GM03348 (cell line): ENCODE measurements around the gene ZNF668.
"Not testable (repeated sequence)": the region's sequence is repeated elsewhere in the genome, so short reads cannot be mapped to it uniquely, and the experiment has no call there.

Experiments
- DNase-seq: peaks from one replicate; pipeline ENCODE4 v3.0.0; 2012; ENCODE audit warnings: low spot score

The ZNF668 gene

DNA sequence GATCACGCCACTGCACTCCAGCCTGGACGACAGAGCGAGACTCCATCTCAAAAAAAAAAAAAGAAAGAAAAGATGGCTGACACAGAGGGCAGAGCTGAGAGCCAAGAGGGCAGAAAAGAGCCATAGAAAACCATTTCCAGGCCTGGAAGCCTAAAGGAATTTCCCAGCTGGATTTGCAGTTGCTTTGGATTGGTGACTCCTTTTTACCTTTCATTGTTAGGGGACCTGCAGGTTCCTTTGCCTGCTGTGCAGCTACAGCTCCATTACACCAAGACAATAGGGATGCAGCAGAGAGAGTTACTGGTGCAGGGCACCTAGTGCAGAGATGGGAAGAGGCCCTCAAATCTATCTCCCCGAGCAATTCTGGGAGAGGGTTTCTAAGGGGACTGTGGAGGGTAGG is 18.4 kb downstream of the ZNF668 start:
- no peak for DNase-seq

DNA sequence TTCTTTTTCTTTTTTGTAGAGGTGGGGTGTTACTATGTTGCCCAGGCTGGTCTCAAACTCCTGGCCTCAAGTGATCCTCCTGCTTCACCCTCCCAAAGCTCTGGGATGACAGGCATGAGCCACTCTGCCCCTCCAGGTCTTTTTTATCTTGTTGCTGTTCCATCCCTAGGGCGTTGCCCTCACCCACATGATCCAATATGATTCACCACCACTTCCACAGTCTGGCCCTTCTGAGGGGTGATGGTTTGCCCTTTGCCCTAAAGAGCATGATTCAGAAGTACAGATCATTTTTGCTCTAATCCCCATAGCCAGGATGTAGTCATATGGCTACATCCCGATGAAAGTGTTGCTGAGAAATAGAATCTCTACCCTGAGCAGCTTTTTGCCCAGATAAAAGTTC is 21.9 kb downstream of the ZNF668 start:
- peak; percentile 92 for DNase-seq

DNA sequence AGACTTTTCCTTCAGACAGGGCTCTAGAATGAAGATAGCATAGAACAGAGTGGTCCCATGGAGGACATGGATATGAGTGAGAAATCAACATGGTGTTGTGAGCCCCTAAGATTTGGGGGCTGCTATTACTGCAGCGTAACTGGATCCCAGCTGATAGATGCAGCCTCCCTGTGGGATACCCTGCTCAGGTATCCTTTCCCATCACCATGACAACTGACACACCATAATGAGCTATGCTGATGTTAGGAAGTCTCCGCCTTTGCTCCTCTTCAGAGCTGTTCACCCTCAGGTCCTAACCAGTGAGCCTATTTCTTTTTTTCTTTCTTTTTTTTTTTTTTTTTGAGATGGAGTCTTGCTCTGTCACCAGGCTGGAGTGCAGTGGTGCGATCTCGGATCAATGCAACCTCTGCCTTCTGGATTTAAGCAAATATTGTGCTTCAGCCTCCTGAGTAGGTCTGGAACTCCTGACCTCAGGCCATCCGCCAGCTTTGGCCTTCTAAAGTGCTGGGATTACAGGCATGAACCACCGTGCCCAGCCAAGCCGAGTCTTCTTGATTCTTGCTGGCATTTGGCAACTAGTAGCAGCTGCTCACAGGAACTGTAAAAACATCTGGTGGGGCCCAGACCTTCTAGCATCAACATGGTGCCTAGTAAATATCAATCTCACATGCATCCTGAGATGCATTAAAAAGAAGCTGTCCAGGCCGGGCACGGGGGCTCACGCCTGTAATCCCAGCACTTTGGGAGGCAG is 23.6 kb downstream of the ZNF668 start:
- no peak for DNase-seq

DNA sequence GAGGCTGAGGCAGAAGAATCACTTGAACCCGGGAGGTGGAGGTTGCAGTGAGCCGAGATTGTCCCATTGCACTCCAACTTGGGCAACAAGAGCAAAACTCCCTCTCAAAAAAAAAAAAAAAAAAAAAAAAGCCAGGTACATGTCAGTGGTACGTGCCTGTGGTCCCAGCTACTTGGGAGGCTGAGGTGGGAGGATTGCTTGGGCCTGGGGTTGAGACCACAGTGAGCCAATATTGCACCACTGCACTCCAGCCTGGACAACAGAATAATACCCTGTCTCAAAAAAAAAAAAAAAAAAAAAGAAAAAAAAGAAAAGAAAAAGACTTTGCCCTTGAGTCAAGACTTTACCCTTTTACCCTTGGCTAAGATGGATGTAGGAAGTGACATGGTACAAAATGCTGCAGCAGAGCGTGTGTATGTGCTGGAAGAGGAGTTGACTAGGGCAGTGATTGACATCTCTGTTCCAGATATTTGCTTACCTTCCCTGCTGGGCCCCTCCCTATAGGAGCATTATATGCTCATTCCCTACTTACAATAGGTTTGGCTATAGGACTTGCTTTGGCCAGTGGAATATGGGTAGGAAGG is 30.1 kb downstream of the ZNF668 start:
- no peak for DNase-seq

DNA sequence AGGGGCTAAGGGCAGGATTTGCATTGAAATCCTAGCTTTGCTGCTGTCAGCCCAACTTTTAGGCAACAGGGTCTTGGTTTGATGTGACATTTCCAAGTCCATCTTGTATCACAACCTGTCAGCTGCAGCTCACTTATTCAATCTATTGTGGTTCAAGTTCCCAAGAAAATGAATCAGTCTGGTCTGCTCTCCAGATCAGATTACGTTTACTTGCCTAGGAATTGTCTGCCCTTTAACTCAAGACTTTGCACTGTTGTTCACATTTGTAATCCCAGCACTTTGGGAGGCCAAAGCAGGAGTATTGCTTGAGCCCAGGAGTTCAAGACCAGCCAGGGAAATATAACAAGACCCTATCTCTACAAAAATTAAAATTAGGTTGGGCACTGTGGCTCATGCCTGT is 30.7 kb downstream of the ZNF668 start:
- DNase-seq, result no peak

DNA sequence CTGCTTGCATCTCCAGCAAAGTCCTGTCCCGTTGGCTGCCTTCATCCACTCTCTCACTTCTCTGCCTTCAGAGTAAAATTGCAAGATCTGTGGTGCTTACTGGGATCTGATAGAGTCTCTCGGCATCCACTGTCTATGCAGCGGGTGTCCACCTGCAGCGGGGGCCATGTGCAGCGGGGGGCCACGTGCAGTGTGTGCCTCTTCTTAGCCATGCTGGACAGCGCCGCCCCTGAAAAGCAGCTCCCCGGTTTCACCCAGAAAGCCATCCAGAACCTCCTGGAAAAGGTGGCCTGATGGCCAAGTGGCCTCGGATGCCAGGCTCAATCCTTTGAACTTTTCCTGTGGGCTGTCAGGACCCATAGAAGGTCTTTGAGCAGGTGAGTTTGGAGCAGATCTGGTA is 31.2 kb downstream of the ZNF668 start:
- DNase-seq, result no peak

DNA sequence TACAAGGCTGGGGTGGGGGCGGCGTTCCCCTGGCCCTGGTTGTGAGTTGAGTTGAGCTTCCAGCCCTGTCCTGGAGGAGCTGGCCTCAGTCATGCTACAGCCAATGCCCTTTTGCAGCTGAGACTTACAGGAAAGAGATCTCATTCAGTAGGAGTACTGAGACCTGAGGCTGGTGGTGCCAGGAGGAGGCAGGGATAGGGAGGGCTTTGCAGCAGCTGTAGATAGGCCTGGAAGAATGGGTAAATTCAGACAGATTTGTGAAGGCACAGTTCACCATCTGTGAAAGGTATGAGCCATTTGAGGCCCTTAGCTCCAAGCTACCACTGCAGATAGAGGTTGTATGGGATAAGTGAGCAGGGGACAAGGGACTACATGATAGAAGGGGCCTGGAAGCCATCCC is 35.0 kb downstream of the ZNF668 start:
- no peak for DNase-seq

DNA sequence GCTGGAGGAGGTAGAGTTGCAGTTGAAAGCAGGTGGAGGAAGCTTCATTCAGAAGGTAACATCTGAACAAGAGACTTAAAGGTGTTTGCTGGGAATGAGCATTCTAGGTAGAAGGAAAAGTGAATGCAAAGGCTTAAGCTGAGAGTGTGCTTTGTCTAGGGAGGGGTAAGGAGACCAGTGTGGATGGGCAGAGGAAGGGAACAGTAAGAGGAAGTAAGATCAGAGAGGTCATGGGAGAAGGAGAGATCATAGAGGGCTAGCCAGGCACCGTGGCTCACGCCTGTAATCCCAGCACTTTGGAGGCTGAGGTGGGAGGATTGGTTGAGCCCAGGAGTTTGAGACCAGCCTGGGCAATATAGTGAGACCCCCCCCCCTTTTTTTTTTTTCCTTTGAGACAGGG is 37.3 kb downstream of the ZNF668 start:
- no peak for DNase-seq

DNA sequence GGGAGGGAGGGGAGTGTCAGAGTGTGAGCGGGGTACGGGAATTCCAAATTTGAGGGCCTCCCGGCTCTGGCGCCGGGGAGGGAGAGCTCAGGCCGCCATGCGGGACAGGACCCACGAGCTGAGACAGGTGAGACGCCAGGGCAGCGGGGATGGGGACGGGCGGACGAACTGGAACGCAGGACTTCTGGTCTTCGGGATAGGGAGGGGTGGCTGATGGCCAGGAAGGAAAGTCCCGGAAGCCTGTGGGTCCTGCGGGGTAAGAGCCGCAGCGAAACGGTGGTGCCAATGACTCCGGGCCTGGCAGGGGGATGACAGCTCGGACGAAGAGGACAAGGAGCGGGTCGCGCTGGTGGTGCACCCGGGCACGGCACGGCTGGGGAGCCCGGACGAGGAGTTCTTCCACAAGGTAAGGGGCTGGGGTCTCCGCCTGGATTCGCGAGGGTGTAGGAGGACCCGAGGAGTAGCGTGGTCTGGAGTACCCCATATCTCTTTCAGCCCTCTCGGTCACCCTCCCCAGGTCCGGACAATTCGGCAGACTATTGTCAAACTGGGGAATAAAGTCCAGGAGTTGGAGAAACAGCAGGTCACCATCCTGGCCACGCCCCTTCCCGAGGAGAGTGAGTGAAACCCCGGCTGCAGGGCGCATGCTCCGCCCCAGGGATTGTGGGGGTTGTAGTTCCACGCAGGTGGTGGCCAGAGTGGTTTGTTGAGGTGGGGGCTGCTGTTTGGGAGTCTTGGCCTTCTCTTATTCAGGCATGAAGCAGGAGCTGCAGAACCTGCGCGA is 40.1 kb downstream of the ZNF668 start:
- DNase-seq, result peak; percentile 98

DNA sequence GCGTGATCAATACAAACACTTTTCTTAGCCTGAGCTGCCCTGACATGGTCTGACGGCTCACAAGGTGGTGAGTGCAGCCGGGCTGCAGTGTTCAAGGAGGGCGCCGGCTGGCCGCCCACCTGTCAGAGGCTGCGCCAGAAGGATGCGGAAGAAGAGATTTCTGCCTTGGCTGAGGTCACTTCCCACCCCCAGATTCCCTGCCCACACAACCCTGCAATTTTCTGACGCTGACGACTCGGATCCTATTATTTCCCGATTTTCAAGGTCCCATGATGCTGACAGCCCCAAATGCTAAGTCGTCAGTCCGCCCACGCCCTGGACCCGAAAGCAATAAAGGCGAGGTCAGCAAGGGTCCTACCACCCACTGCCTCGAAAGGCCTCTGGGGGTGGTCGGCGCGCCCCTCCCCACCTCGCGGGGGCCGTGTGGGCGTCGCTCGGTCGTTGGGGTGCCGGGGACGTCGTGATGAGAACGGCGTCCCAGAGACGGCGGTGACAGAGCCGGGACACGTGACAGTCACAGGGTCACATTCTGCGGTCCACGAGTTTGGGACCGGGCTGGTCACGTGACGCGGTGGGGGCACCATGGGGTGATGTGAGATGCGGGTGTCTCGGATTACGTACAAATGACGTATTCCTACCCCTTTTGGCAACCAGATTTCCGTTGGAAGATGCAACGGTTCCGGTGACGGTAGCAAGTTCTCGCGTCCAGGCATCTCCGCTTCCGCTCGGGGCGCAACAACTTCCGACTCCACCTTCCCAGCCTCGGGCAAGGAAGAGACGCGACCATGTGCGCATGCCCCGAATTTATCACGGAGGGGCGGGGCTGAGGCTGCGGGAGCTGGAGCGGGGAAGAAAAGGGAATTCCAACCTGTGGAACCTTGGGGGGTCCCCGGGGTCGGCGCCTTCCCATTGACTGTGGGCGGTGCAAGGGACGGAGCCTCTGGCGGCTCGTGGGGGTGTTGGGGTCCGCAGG is 41.0 kb downstream of the ZNF668 start, which contains the start of gene STX4:
Gene STX4, plus strand, starts transcription at position 823 of the 973 bp plus-strand sequence. CDS start 248 bp downstream, outside the sequence.
- DNase-seq, result peak; percentile 97

DNA sequence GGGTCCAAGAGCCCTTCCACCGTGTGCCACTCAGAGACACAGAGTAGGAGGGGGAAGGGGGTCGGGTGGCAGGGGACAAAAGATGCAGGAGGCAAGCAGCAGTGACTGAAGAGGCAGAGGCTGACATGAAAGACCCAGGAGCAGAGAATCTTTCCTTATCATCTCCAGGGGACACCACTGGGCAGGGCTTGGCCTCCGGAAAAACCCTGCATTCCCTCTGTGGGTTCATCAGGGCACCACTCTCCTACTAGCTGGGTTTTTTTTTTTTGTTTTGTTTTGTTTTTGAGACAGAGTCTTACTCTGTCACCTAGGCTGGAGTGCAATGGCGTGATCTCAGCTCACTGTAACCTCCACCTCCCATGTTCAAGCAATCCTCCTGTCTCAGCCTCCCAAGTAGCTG is 42.8 kb downstream of the ZNF668 start:
- DNase-seq, result no peak

DNA sequence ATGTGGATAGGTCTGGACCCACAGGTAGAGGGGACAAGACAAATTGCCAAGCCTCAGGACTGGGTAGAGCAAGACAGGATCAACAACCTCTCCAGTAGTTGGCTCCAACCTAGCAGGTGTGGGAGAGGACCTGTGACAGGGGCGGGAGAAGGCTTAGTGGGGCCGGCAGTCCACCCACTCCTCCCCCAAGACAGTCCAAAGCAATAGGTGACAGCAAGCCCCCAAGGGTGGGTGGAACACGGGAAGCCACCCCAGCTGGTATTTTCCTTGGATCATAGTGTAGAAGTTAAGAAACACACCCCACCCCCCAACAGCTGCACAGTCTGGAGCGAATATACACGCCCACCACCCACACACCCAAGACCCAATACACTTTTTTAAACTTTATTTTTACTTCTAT is 44.8 kb downstream of the ZNF668 start:
- no peak for DNase-seq

DNA sequence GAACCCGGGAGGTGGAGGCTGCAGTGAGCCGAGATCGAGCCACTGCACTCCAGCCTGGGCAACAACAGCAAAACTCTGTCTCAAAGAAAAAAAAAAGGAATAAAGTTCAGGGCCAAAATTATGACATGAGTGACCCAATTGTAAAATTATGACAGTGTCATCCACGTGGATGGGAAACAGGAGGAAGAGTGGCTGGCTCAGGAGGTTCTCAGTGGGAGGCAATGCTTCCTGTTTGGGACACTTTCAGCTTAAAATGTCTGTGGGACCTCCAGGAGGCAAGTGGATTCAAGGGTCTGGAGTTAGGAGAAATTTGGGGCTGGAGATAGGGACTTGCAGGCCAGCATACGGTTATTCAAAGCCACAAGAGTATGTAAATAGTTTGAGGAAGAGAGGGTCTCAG is 48.7 kb downstream of the ZNF668 start:
- DNase-seq, result no peak

DNA sequence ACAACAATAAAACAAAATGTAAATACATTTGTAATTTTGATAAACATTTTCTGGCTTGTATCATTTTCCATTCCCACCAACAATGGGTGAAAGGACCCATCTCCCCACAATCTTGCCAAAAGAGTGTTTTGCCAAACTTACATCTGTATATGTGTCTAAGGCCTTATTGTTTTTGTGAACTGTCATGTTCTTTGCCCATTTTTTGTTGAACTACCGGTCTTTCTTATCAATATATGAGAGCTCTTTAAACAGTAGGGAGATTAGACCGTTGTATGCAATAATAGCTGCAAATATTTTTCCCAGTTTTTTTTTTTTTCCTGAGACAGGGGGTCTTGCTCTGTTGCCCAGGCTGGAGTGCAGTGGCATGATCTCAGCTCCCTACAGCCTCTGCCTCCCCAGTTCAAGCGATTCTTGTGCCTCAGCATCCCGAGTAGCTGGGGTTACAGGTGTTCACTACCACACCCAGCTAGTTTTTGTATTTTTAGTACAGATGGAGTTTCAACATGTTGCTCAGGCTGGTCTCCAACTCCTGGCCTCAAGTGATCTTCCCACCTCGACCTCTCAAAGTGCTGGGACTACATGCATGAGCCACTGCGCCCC is 50.3 kb downstream of the ZNF668 start:
- DNase-seq, result no peak

DNA sequence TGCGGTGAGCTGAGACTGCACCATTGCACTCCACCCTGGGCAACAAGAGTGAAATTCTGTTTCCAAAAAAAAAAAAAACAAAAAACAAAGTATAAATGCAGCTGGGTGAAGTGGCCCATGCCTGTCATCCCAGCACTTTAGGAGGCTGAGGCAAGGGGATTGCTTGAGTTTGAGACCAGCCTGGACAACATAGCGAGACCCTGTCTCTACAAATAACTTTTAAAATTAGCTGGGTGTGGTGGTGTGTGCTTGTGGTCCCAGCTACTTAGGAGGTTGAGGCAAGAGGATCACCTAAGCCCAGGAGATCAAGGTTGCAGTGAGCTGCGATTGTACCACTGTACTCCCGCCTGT is 50.8 kb downstream of the ZNF668 start:
- DNase-seq, result no peak

DNA sequence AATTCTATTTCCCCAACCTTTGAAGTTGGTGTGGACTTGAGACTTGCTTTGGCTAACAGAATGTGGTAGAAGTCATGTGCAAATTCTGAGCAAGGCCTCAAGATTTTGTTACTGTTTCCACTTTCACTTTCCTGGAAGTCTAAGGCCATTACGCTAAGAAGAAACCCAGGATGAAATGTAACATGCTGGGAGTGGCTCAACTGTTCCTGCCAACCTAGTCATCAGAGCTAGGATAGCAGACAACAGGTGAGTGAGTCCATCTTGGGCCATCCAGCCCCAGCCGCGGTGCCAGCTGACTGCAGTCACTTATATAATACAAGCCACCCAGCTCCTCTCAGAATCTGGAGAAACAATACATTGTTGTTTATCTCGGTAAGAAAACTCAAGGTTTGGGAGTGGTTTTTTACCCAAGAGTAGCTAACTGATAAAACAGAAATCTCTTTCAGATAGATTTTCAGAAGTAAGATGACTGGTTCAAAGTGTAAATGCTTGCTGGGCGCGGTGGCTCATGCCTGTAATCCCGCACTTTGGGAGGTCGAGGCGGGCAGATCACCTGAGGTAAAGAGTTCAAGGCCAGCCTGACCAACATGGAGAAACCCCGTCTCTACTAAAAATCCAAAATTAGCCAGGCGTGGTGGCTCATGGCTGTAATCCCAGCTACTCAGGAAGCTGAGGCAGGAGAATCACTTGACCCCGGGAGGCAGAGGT is 51.3 kb downstream of the ZNF668 start:
- DNase-seq, result no peak

DNA sequence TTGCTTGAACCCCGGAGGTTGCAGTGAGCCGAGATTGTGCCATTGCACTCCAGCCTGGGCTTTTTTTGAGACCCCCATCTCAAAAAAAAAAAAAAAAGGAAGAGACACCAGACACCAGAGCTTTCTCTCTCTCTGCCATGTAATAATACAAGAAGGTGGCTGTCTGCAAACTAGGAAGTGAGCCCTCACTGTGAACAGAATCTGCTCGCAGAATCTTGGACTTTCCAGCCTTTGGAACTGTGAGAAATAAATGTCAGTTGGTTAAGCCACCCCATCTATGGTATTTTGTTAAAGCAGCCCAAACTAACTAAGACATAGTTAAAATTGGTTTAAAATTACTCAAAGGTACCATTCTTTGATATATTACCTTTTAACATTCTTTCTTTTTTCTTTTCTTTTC is 53.5 kb downstream of the ZNF668 start:
- no peak for DNase-seq

DNA sequence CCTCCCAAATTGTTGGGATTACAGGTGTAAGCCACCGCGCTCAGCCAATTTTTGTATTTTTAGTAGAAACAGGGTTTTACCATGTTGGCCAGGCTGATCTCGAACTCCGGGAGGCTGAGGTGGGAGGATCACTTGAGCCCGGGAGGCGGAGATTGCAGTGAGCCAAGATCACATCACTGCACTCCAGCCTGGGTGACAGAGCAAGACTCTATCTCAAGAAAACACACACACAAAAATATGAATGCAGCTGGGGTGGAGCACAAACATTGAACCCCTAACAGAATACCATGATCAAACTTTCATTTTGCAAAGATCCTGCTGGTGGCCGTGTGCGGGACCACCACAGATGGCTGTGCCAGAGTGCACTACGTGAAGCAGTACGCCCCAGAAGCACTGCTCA is 56.3 kb downstream of the ZNF668 start:
- DNase-seq, result not testable (repeated sequence)

DNA sequence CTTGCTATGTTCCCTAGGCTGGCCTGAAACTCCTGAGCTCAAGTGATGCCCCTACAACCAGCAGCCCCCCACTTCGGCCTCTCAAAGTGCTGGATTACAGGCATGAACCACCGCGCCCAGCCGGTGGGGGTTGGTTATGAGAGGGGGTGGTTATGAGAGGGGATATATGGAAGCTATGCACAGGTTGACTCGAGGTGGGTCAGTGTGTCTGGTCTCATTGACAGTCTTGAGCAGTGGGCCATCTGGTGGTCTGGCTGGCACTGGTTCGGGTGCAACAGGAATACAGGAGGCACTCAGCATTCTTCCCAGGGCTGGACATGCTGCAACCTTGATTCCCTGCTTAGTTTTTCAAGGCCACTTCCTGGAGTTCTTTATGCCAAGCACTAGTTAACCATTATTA is 58.0 kb downstream of the ZNF668 start:
- DNase-seq, result no peak

DNA sequence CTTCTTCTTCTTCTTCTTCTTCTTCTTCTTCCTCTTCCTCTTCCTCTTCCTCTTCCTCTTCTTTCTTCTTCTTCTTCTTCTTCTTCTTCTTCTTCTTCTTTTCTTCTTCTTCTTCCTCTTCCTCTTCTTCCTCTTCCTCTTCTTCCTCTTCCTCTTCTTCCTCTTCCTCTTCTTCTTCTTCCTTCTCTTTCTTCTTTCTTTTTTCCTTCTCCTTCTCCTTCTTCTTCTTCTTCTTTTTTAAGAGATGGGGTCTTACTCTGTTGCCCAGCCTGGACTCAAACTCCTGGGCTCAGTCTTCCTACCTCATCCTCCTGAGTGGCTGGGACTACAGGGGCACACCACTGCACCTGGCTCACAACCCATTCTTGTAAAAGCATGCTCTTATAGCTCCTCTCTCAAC is 60.7 kb downstream of the ZNF668 start:
- DNase-seq, result not testable (repeated sequence)

DNA sequence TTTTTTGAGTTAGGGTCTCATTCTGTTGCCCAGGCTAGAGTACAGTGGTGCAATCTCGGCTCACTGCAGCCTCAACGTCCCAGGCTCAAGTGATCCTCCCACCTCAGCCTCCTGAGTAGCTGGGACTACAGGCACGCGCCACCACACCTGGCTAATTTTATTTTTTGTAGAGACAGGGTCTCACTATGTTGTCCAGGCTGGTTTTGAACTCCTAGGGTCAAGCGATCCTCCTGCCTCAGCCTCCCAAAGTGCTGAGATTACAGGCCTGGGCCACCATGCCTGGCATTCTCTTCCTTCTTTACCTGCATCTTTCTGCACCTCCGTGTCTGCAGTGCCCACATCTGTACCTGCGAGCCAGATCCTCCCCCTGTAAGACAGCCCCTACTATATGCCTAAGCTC is 62.2 kb downstream of the ZNF668 start:
- DNase-seq, result not testable (repeated sequence)
